HepG2 (cell line): ENCODE measurements around the gene CD320. TPM values are rescaled to one million over a fixed set of nuclear protein-coding genes. Genes with fewer than 3 reads are reported as not detected.

ENCODE experiments used
- ADNP ChIP-seq: sonication (generic); formaldehyde crosslinking; IDR thresholded peaks from 2 replicates; pipeline ENCODE4 v1.4.0; 2020; ENCODE audit warnings: missing genetic modification reagents
- ATAD3A ChIP-seq: sonication (generic); formaldehyde crosslinking; IDR thresholded peaks from 2 replicates; pipeline ENCODE4 v1.4.0; 2020; ENCODE audit warnings: missing genetic modification reagents
- BRD4 ChIP-seq: sonication (generic); formaldehyde crosslinking; IDR thresholded peaks from 2 replicates; pipeline ENCODE4 v1.4.0; 2020; ENCODE audit warnings: missing genetic modification reagents
- FOXC1 ChIP-seq: sonication (generic); formaldehyde crosslinking; IDR thresholded peaks from 2 replicates; pipeline ENCODE4 v1.8.0; 2022; ENCODE audit warnings: mild to moderate bottlenecking, missing genetic modification reagents, borderline replicate concordance
- FOXK2 ChIP-seq: fragments of 450-650 bp; IDR thresholded peaks from 2 replicates; pipeline ENCODE4 v1.6.1; 2016
- IRX3 ChIP-seq: sonication (generic); formaldehyde crosslinking; IDR thresholded peaks from 2 replicates; pipeline ENCODE4 v1.8.1; 2023; ENCODE audit warnings: mild to moderate bottlenecking, low read depth, missing genetic modification reagents, borderline replicate concordance
- JUNB ChIP-seq: sonication (generic); formaldehyde crosslinking; IDR thresholded peaks from 2 replicates; pipeline ENCODE4 v1.8.0; 2022; ENCODE audit warnings: missing genetic modification reagents, mild to moderate bottlenecking, borderline replicate concordance
- KDM5B ChIP-seq: sonication (generic); formaldehyde crosslinking; IDR thresholded peaks from 2 replicates; pipeline ENCODE4 v1.4.0; 2020; ENCODE audit warnings: missing genetic modification reagents, mild to moderate bottlenecking, borderline replicate concordance
- NCOR1 ChIP-seq: fragments of 200-600 bp; sonication (generic); IDR thresholded peaks from 2 replicates; pipeline ENCODE4 v1.7.0; 2017; ENCODE audit warnings: antibody characterized with exemption, low read length, borderline replicate concordance
- NFYC ChIP-seq: IDR thresholded peaks from 2 replicates; pipeline ENCODE4 v1.6.1; 2016; ENCODE audit warnings: missing genetic modification reagents, missing compliant biosample characterization
- NR2F6 ChIP-seq, 2 experiments: IDR thresholded peaks; 2 replicates each; pipeline ENCODE4 v1.6.1; 2016; ENCODE audit warnings: antibody characterized with exemption in 1 of 2, mild to moderate bottlenecking in 1 of 2
- PRPF4 ChIP-seq: fragments of 200-400 bp; formaldehyde crosslinking; IDR thresholded peaks from 2 replicates; pipeline ENCODE4 v1.6.1; 2016; ENCODE audit warnings: low read length, low read depth; ENCODE audit not compliant: poor library complexity, severe bottlenecking
- RBM39 ChIP-seq: fragments of 200-400 bp; formaldehyde crosslinking; IDR thresholded peaks from one replicate; pipeline ENCODE4 v1.6.1; 2018; ENCODE audit warnings: antibody characterized with exemption, mild to moderate bottlenecking, low read depth, low read length; ENCODE audit not compliant: poor library complexity, severe bottlenecking
- RFX5 ChIP-seq: IDR thresholded peaks from 2 replicates; pipeline ENCODE4 v1.6.1; 2011; ENCODE audit warnings: low read depth, low read length, improper control_type of control experiment
- SATB2 ChIP-seq: sonication (generic); formaldehyde crosslinking; IDR thresholded peaks from 2 replicates; pipeline ENCODE4 v1.5.0; 2020; ENCODE audit warnings: missing genetic modification reagents
- STAT5B ChIP-seq: sonication (generic); formaldehyde crosslinking; IDR thresholded peaks from 2 replicates; pipeline ENCODE4 v1.4.0; 2020; ENCODE audit warnings: missing genetic modification reagents
- TBX3 ChIP-seq: fragments of 450-650 bp; IDR thresholded peaks from 2 replicates; pipeline ENCODE4 v1.6.1; 2017; ENCODE audit warnings: antibody characterized with exemption, mild to moderate bottlenecking, inconsistent platforms, borderline replicate concordance
- ZFP36L2 ChIP-seq: sonication (generic); formaldehyde crosslinking; IDR thresholded peaks from 2 replicates; pipeline ENCODE4 v1.4.0; 2020; ENCODE audit warnings: missing genetic modification reagents
- ZFP82 ChIP-seq: sonication (generic); formaldehyde crosslinking; IDR thresholded peaks from 2 replicates; pipeline ENCODE4 v1.5.1; 2020; ENCODE audit warnings: mild to moderate bottlenecking, missing genetic modification reagents, borderline replicate concordance
- ZNF180 ChIP-seq: sonication (generic); formaldehyde crosslinking; IDR thresholded peaks from 2 replicates; pipeline ENCODE4 v1.4.0; 2020; ENCODE audit warnings: low read depth, missing genetic modification reagents, borderline replicate concordance
- ZNF207 ChIP-seq: fragments of 450-650 bp; IDR thresholded peaks from 2 replicates; pipeline ENCODE4 v1.6.1; 2016; ENCODE audit warnings: antibody characterized with exemption, borderline replicate concordance
- ZNF235 ChIP-seq: sonication (generic); formaldehyde crosslinking; IDR thresholded peaks from 2 replicates; pipeline ENCODE4 v1.8.1; 2023; ENCODE audit warnings: mild to moderate bottlenecking, missing genetic modification reagents, borderline replicate concordance
- ZNF563 ChIP-seq: sonication (generic); formaldehyde crosslinking; IDR thresholded peaks from 2 replicates; pipeline ENCODE4 v1.8.0; 2022; ENCODE audit warnings: mild to moderate bottlenecking, moderate library complexity, missing genetic modification reagents
- ZNF678 ChIP-seq: sonication (generic); formaldehyde crosslinking; IDR thresholded peaks from 2 replicates; pipeline ENCODE4 v1.4.0; 2020; ENCODE audit warnings: mild to moderate bottlenecking, missing genetic modification reagents
- ZNF761 ChIP-seq: sonication (generic); formaldehyde crosslinking; conservative IDR thresholded peaks from 2 replicates; pipeline ENCODE4 v1.4.0; 2020; ENCODE audit warnings: mild to moderate bottlenecking, missing genetic modification reagents
- ZNF772 ChIP-seq: sonication (generic); formaldehyde crosslinking; IDR thresholded peaks from 2 replicates; pipeline ENCODE4 v1.5.0; 2020; ENCODE audit warnings: mild to moderate bottlenecking, missing genetic modification reagents
- ZNF83 ChIP-seq: sonication (generic); formaldehyde crosslinking; IDR thresholded peaks from 2 replicates; pipeline ENCODE4 v1.4.0; 2020; ENCODE audit warnings: missing genetic modification reagents, mild to moderate bottlenecking, borderline replicate concordance
- polyA plus RNA-seq, 8 experiments: library from polyadenylated mRNA; depleted of rRNA in 3 of 8; stranded (reverse) in 7 of 8; unstranded in 1 of 8; fragments of >200 nt; fragmentation: Illumina TruSeq in 4 of 8; extraction: Trizol in 4 of 8; gene quantifications; 2 replicates each; pipeline versions ENCODE4 v1.2.1 to v1.2.3, GENCODE V29; 2011 to 2016; ENCODE audit warnings: low read depth in 4 of 8, missing spikeins in 1 of 8, mixed read lengths in 1 of 8; ENCODE audit not compliant: insufficient read depth in 1 of 8
- total RNA-seq, 5 experiments: library from RNA; depleted of rRNA; stranded (reverse); fragments of >200 nt; fragmentation: Illumina TruSeq; extraction: Trizol; gene quantifications; 2 replicates each; pipeline ENCODE4 v1.2.3, GENCODE V29; 2016; ENCODE audit warnings: low read depth in 1 of 5
- TF ChIP-seq, protein P1 (sequence below): sonication (generic); formaldehyde crosslinking; IDR thresholded peaks from 2 replicates; pipeline ENCODE4 v1.5.1; 2020; ENCODE audit warnings: mild to moderate bottlenecking, missing genetic modification reagents, moderate library complexity
- TF ChIP-seq, protein P2 (sequence below): IDR thresholded peaks from 2 replicates; pipeline ENCODE4 v1.6.1; 2016; ENCODE audit warnings: missing biosample characterization, missing genetic modification reagents, low read depth
- TF ChIP-seq, protein P3 (sequence below): sonication (generic); formaldehyde crosslinking; IDR thresholded peaks from 2 replicates; pipeline ENCODE4 v1.5.0; 2020; ENCODE audit warnings: missing genetic modification reagents

Gene CD320
- total and polyA plus RNA-seq, 2 of the 13 experiments (the other 11 are each of a cell fraction or from before 2014, with no cell fraction given), result 83.1 to 99.9 TPM

DNA sequence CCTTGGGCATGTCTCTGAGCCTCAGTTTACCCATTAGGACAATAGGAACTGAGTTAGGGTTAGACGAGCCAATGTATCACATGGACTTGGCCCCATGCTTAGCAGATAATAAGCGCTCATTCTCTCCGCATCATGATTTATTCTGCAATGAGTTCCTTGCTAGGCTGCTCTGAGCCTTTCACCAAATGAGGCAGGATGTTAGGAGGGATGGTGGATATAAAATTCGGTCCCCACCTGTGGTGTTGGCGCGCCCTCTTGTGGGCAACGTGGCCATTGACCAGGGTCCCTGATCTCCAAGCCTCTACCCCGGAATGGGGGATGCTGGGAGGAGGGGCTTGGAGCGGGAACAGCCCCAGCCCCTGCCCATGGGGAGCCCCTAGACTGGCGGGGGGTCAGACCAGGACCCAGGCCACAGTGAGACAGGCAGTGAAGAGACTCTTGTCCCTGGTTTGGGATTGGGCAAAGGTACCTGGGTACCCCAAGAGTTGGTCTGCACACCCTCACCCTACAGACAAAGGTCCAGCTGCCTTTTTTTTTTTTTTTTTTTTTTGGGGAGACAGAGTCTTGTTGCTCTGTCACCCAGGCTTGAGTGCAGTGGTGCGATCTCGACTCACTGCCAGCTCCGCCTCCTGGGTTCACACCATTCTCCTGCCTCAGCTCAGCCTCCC is 55.1 kb downstream of the CD320 start (continued):
- TF ChIP-seq ZNF83 (CRISPR knock-in tag), result no peak
- no peak for TF ChIP-seq JUNB (CRISPR knock-in tag)
- TF ChIP-seq ZNF678 (CRISPR knock-in tag), result no peak
- TF ChIP-seq ZNF207, result no peak
- TF ChIP-seq FOXK2, result no peak
- TF ChIP-seq BRD4 (CRISPR knock-in tag), result no peak
- TF ChIP-seq ATAD3A (CRISPR knock-in tag), result no peak
- TF ChIP-seq ADNP, result no peak
- no peak for TF ChIP-seq ZFP36L2
- TF ChIP-seq IRX3 (CRISPR knock-in tag), result no peak
- no peak for TF ChIP-seq PRPF4
- TF ChIP-seq RBM39, result no peak
- no peak for TF ChIP-seq RFX5
- TF ChIP-seq, protein P1, sequence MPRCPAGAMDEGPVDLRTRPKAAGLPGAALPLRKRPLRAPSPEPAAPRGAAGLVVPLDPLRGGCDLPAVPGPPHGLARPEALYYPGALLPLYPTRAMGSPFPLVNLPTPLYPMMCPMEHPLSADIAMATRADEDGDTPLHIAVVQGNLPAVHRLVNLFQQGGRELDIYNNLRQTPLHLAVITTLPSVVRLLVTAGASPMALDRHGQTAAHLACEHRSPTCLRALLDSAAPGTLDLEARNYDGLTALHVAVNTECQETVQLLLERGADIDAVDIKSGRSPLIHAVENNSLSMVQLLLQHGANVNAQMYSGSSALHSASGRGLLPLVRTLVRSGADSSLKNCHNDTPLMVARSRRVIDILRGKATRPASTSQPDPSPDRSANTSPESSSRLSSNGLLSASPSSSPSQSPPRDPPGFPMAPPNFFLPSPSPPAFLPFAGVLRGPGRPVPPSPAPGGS (CRISPR knock-in tag), result no peak
- TF ChIP-seq ZFP82 (CRISPR knock-in tag), result no peak
- TF ChIP-seq ZNF772 (CRISPR knock-in tag), result no peak
- TF ChIP-seq, protein P2, sequence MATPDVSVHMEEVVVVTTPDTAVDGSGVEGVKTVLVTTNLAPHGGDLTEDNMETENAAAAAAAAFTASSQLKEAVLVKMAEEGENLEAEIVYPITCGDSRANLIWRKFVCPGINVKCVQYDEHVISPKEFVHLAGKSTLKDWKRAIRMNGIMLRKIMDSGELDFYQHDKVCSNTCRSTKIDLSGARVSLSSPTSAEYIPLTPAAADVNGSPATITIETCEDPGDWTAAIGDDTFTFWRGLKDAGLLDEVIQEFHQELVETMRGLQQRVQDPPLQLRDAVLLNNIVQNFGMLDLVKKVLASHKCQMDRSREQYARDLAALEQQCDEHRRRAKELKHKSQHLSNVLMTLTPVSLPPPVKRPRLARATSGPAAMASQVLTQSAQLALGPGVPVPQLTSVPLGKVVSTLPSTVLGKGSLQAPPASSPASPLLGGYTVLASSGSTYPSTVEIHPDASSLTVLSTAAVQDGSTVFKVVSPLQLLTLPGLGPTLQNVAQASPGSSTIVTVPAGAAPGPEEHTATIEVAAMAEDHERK (CRISPR knock-in tag), result no peak
- TF ChIP-seq TBX3, result no peak
- TF ChIP-seq KDM5B (CRISPR knock-in tag), result no peak
- no peak for TF ChIP-seq ZNF761 (CRISPR knock-in tag)
- TF ChIP-seq STAT5B (CRISPR knock-in tag), result no peak
- no peak for TF ChIP-seq FOXC1 (CRISPR knock-in tag)
- TF ChIP-seq ZNF563, result no peak; the same call in 1 of the 2 replicates
- TF ChIP-seq ZNF180 (CRISPR knock-in tag), result no peak
- no peak for TF ChIP-seq SATB2 (CRISPR knock-in tag)
- no peak for TF ChIP-seq NCOR1
- TF ChIP-seq, protein P3, sequence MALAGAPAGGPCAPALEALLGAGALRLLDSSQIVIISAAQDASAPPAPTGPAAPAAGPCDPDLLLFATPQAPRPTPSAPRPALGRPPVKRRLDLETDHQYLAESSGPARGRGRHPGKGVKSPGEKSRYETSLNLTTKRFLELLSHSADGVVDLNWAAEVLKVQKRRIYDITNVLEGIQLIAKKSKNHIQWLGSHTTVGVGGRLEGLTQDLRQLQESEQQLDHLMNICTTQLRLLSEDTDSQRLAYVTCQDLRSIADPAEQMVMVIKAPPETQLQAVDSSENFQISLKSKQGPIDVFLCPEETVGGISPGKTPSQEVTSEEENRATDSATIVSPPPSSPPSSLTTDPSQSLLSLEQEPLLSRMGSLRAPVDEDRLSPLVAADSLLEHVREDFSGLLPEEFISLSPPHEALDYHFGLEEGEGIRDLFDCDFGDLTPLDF (CRISPR knock-in tag), result no peak
- no peak for TF ChIP-seq NFYC (CRISPR knock-in tag)
- no peak for TF ChIP-seq ZNF235
- no peak for TF ChIP-seq NR2F6 (IDR thresholded peaks at IDR 0.05)
- no peak for TF ChIP-seq NR2F6 (CRISPR knock-in tag; IDR thresholded peaks at IDR 0.05)
